ENCODE measurements around the gene SLC38A3.

- no peak for TF ChIP-seq CHD2 (IDR thresholded peaks at IDR 0.05; ENCODE audit: low read length)
- TF ChIP-seq USF2 (IDR thresholded peaks at IDR 0.05; ENCODE audit: low read length) = no peak
- TF ChIP-seq RAD21 (IDR thresholded peaks at IDR 0.05 in 1 of 2, conservative IDR thresholded peaks at IDR 0.05 in 1 of 2; ENCODE audit: low read depth in 2 of 2, low read length in 2 of 2) = no peak
- TF ChIP-seq CTCF (IDR thresholded peaks at IDR 0.05; ENCODE audit: control extremely low read depth in 1 of 3, insufficient read depth in 1 of 3, low read depth in 1 of 3, low read length in 3 of 3) = no peak
- no peak for TF ChIP-seq TEAD4 (IDR thresholded peaks at IDR 0.05; ENCODE audit: low read depth, low read length)
- TF ChIP-seq TAF7 (optimal IDR thresholded peaks at IDR 0.05; ENCODE audit: borderline replicate concordance, low read depth, low read length) = no peak
- no peak for TF ChIP-seq MAFK (IDR thresholded peaks at IDR 0.05; ENCODE audit: low read depth, low read length)
- no peak for TF ChIP-seq EZH2 (IDR thresholded peaks at IDR 0.05; ENCODE audit: low read depth, low read length, severe bottlenecking)
- no peak for TF ChIP-seq SP1 (IDR thresholded peaks at IDR 0.05; ENCODE audit: low read depth, low read length)
- TF ChIP-seq JUND (IDR thresholded peaks at IDR 0.05; ENCODE audit: low read length) = no peak
- TF ChIP-seq SUZ12 (IDR thresholded peaks at IDR 0.05; ENCODE audit: low read length) = no peak
- TF ChIP-seq EGR1 (IDR thresholded peaks at IDR 0.05; ENCODE audit: borderline replicate concordance, low read depth, low read length) = no peak
Observed at GRCh38 chr3:50207359-50208042, 2.4 kb downstream of the SLC38A3 start.

Measured in H1 (cell line).